ENCODE data around the gene C1QTNF2.

The C1QTNF2 gene

DNA sequence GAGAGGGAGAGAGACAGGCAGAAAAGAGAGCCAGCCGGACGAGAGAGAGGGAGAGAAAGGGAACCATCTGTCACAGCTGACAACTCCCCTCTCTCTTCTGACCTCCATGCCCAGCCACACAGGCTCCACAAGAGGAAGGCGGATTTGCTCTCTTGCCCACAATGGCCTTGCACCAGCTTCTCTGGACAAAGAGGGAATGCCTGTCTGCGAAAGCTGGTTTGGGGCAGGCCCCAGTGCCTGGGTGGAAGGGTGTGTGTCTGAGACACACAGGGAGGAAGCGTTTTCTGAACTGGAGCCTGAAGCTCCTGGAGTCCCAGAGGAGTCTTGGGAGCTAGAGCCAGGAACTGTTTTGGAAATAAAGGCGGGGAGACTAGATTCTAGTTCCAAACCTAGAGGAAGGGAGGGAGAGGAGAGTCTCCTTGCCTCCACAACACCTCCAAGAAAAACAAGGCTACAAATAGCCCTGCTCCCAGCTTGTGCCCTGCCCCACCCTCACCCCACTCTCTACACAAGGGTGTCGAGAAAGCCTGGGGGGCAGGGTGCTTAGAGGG, 12.5 kb downstream of the C1QTNF2 start:
- H3K4me3 ChIP-seq (ENCODE audit: low read depth, low read length): no peak overlapping the region
- TF ChIP-seq, protein P1, sequence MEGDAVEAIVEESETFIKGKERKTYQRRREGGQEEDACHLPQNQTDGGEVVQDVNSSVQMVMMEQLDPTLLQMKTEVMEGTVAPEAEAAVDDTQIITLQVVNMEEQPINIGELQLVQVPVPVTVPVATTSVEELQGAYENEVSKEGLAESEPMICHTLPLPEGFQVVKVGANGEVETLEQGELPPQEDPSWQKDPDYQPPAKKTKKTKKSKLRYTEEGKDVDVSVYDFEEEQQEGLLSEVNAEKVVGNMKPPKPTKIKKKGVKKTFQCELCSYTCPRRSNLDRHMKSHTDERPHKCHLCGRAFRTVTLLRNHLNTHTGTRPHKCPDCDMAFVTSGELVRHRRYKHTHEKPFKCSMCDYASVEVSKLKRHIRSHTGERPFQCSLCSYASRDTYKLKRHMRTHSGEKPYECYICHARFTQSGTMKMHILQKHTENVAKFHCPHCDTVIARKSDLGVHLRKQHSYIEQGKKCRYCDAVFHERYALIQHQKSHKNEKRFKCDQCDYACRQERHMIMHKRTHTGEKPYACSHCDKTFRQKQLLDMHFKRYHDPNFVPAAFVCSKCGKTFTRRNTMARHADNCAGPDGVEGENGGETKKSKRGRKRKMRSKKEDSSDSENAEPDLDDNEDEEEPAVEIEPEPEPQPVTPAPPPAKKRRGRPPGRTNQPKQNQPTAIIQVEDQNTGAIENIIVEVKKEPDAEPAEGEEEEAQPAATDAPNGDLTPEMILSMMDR (IDR thresholded peaks at IDR 0.05; ENCODE audit: low read depth, low read length, missing control alignments): no peak
- no peak for DNase-seq (ENCODE audit: low read depth)
- in situ Hi-C loops (cut with HindIII; ENCODE audit: low sequenced_read_pairs): no loop called here

GRCh38 chr5:160357394-160357793, 13.0 kb downstream of the C1QTNF2 start:
- in situ Hi-C loops (cut with HindIII; ENCODE audit: low sequenced_read_pairs): no loop called here
- TF ChIP-seq, protein P1 (IDR thresholded peaks at IDR 0.05; ENCODE audit: low read depth, low read length, missing control alignments): no peak
- no peak for DNase-seq (ENCODE audit: low read depth)
- H3K4me3 ChIP-seq (ENCODE audit: low read depth, low read length): no peak overlapping the region

DNA sequence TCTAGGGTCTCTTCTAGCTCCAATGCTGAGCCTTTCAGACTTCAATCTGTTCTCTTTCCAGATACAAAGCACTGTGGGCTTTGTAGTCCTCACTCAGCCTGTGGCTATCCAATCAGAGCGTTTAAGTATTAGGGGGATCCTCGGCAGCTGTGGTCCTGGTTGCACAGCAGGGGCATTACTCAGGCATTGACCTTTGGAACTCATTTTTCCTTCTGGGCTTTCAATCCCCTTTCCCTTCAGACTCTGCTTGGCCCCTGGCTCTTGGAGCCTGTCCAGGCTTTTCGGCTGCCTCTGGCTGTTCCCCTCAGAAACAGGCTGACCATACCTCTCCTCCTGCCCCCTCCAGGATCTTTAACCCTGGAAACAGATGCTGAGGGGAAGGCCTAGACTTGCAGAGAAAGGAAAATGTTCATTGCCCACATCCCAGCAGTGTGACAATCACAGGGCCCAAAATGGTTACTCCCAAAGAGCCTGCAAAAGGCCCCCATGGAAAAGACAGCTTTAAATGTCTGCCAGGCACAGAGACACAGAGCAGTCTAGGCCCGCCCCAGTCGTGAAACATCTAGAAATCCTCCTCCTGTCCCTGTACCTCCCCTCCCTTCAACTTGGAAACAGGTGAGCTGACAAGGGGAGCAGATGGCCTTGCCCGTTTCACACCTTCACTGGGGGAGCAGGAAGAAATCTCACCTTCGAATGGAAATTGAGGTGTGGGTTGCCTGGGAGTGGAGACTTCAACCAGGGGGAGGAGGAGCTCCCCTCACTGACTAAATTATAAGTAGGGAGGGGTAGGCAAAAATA, 13.7 kb downstream of the C1QTNF2 start:
- no peak overlapping the region for H3K4me3 ChIP-seq (ENCODE audit: low read depth, low read length)
- in situ Hi-C loops (cut with HindIII; ENCODE audit: low sequenced_read_pairs): no loop called here
- no peak for DNase-seq (ENCODE audit: low read depth)
- TF ChIP-seq, protein P1 (IDR thresholded peaks at IDR 0.05; ENCODE audit: low read depth, low read length, missing control alignments): no peak

- in situ Hi-C loops (cut with HindIII; ENCODE audit: low sequenced_read_pairs): no loop called here
- DNase-seq (ENCODE audit: low read depth): no peak
- H3K4me3 ChIP-seq (ENCODE audit: low read depth, low read length): no peak overlapping the region
- TF ChIP-seq, protein P1 (IDR thresholded peaks at IDR 0.05; ENCODE audit: low read depth, low read length, missing control alignments): no peak
Observed at GRCh38 chr5:160354666-160355065, 15.8 kb downstream of the C1QTNF2 start.

- DNase-seq (ENCODE audit: low read depth): no peak
- no peak overlapping the region for H3K4me3 ChIP-seq (ENCODE audit: low read depth, low read length)
- in situ Hi-C loops (cut with HindIII; ENCODE audit: low sequenced_read_pairs): no loop called here
- TF ChIP-seq, protein P1 (IDR thresholded peaks at IDR 0.05; ENCODE audit: low read depth, low read length, missing control alignments): no peak
Observed at GRCh38 chr5:160353379-160353778, 17.0 kb downstream of the C1QTNF2 start.

- in situ Hi-C loops (cut with HindIII; ENCODE audit: low sequenced_read_pairs): no loop called here
- no peak for DNase-seq (ENCODE audit: low read depth)
- TF ChIP-seq, protein P1 (IDR thresholded peaks at IDR 0.05; ENCODE audit: low read depth, low read length, missing control alignments): no peak
- H3K4me3 ChIP-seq (ENCODE audit: low read depth, low read length): no peak overlapping the region
Observed at GRCh38 chr5:160352308-160352707, 18.1 kb downstream of the C1QTNF2 start.
